Activated naive CD8-positive, alpha-beta T cell (primary cell): ENCODE measurements around the gene HMX3.

Experiments used
- H3K27ac Mint-ChIP-seq: one replicate; pipeline ENCODE4 v1.8.0; 2021; ENCODE audit warnings: mixed read lengths
- H3K27me3 Mint-ChIP-seq: one replicate; pipeline ENCODE4 v1.8.0; 2021; ENCODE audit warnings: mixed read lengths
- H3K36me3 Mint-ChIP-seq: one replicate; pipeline ENCODE4 v1.8.0; 2021; ENCODE audit warnings: mixed read lengths
- H3K4me1 Mint-ChIP-seq: one replicate; pipeline ENCODE4 v1.8.0; 2021; ENCODE audit warnings: low read depth, mixed read lengths
- H3K4me3 Mint-ChIP-seq: one replicate; pipeline ENCODE4 v1.8.0; 2021; ENCODE audit warnings: mild to moderate bottlenecking, mixed read lengths
- H3K9me3 Mint-ChIP-seq: one replicate; pipeline ENCODE4 v1.8.0; 2021; ENCODE audit warnings: low read depth, mixed read lengths

The HMX3 gene

DNA sequence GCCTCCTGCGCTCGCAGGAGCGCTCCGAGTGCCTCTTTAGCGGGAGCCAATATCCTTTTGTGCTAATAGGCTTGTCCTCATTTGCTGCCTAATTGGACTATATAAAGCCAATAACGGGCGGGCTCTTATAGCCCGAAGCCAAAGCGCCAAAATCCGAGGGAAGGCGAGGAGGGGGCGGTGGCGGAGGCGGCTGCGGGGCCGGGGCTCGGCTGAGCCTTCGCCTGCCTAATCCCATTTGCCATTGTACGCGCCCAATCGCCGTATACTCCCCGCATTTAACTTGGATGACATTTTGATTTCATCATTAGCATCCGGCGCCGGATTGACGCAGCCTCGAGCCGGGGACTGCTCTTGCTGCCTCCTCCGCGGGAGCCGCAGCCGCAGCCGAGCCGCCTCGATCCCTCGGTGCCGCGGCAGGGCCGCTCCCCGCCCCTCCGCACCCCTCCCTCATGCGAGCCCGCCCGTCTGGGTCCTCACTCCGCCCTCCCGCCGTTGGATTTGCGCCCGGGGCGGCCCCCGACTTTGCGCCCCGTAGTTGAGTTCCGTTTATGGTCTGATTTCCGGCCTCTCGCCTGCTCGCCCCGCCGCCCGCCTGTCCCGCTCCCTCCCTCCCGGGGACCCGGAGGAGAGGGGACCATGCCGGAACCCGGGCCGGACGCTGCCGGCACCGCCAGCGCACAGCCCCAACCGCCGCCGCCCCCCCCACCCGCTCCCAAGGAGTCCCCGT, at the start of gene HMX3:
TSS of gene HMX3 (plus strand) at position 556 of the 727 bp plus-strand sequence. CDS start at position 637, 81 bp downstream.
- peaks cover 45% of the 10 kb centered on the region for H3K4me1 Mint-ChIP-seq
- H3K27me3 Mint-ChIP-seq = peaks cover 48% of the 10 kb centered on the region
- no peaks in the 10 kb centered on the region for H3K36me3 Mint-ChIP-seq
- H3K27ac Mint-ChIP-seq = no peak within 1 kb of the TSS
- H3K4me3 Mint-ChIP-seq = peak within 1 kb of the TSS; percentile 84
- H3K9me3 Mint-ChIP-seq = no peaks in the 10 kb centered on the region

DNA sequence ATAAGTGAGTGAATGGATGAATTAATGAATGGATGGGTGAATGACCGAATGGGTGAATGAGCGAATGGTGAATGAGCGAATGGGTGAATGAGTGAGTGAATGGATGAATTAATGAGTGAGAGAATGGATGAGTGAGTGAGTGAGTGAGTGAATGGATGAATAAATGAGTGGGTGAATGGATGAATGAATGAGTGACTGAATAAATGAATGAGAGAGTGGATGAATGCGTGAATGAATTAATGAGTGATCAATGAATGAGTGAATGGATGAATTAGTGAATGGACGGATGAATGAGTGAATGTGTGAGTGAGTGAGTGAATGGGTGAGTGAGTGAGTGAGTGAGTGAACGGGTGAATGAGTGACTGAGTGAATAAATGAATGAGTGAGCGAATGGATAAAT, 49.5 kb upstream of the HMX3 start:
- peaks cover 3% of the 10 kb centered on the region for H3K4me1 Mint-ChIP-seq
- peaks cover 8% of the 10 kb centered on the region for H3K27me3 Mint-ChIP-seq
- no peaks in the 10 kb centered on the region for H3K9me3 Mint-ChIP-seq
- no peak overlapping the region for H3K27ac Mint-ChIP-seq
- no peak overlapping the region for H3K4me3 Mint-ChIP-seq
- H3K36me3 Mint-ChIP-seq = no peaks in the 10 kb centered on the region

DNA sequence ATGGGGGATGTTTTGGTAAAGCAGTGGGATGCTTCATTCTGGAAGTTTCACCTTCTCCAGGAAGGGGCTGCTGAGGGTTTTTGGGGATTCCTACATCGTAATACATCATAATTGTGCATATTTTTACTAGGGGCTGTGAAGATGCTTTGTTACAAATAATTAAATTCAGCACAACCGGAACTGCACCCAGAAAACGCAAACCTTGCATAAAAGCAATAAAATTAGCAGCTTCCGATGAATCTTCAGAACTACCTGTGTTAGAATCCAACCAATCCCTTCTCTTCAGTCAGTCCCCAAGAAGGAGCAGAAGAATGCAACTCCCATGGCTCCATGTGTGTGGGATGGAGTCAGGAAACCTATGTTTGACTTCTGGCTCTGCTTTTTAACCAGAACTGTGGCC, 48.4 kb upstream of the HMX3 start:
- no peak overlapping the region for H3K27ac Mint-ChIP-seq
- no peaks in the 10 kb centered on the region for H3K36me3 Mint-ChIP-seq
- no peaks in the 10 kb centered on the region for H3K9me3 Mint-ChIP-seq
- H3K27me3 Mint-ChIP-seq = peaks cover 10% of the 10 kb centered on the region
- peaks cover 3% of the 10 kb centered on the region for H3K4me1 Mint-ChIP-seq
- no peak overlapping the region for H3K4me3 Mint-ChIP-seq

DNA sequence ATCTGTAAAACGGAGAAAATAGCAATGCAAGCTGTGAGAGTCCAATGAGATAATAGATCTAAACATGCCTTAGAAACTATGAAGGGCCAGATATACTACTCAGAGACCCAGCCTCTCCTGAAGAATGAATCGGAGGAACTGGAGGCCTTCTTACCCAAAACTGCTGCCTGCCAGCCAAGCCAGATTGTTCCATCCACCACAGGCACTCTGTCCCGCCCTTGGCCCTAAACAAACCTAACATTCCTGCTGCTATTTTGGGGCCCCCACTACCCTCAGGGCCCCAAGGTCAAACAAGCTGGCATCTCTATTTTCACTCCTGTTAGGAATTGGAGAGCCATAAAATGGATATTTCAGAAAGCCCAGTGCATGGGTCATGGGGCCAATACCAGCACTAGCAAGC, 48.0 kb upstream of the HMX3 start:
- Mint-ChIP-seq H3K27me3 (peaks cover 8% of the 10 kb centered on the region), H3K9me3 (no peaks in the 10 kb centered on the region), H3K4me1 (peaks cover 3% of the 10 kb centered on the region), H3K36me3 (no peaks in the 10 kb centered on the region), H3K27ac (no peak overlapping the region), H3K4me3 (no peak overlapping the region)

DNA sequence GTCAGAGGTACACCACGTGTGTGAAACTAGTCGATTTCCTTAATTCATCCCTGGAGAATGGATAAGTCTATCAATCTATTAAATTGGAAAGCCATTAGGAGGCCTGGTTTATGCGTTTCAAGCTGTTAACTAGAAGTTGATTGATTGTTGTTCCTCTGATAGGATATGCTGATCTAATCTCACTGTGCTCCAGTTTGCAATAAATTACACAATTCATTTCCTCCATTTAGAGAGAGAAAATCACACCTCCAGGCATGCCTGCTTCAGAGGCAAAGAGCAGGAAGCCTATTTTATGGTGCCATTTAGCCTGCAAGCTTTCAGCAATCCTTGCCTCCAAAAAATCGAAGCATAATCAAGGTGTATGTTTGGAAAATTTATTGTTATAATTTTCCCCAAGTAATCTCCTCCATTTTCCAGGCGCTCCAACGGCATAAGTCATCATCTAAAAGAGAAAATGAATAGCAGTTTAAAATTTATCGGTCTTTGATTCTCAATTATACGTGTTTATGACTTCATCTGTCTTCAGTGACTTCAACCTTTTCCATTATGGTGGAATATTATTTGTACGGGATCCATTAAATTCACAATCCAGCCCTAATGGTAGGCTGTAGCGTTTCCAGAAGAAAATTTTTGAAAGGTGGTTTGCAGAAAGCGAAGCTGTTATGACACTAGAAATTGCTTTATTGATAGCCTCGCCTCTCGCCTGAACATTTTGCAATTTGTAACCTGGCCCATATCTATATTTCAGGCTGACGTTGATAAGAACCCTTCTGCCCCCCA, 42.9 kb upstream of the HMX3 start:
- Mint-ChIP-seq H3K36me3 (no peaks in the 10 kb centered on the region), H3K27me3 (peaks cover 8% of the 10 kb centered on the region), H3K4me1 (peaks cover 3% of the 10 kb centered on the region), H3K9me3 (no peaks in the 10 kb centered on the region), H3K27ac (no peak overlapping the region), H3K4me3 (no peak overlapping the region)

DNA sequence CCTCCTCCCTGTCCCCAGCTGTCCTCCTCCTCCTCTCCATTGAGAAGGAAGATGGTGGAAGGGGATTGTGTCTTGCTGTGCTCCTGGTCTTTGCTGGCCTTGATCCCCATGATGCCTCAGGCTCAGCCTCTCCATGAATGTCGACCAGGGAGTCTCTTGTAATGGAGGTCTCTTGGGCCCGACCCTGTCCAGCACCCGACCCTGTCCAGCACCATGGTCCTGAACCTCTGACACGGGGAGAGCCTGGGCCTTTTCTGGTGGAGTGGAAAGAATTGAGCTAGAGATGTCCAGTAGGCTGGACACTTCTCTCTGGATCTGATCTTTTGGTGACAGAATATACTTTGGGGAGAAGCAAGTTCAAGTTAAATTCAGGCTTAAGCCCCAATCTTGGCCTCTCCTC, 42.3 kb upstream of the HMX3 start:
- peaks cover 3% of the 10 kb centered on the region for H3K4me1 Mint-ChIP-seq
- peaks cover 8% of the 10 kb centered on the region for H3K27me3 Mint-ChIP-seq
- no peaks in the 10 kb centered on the region for H3K36me3 Mint-ChIP-seq

DNA sequence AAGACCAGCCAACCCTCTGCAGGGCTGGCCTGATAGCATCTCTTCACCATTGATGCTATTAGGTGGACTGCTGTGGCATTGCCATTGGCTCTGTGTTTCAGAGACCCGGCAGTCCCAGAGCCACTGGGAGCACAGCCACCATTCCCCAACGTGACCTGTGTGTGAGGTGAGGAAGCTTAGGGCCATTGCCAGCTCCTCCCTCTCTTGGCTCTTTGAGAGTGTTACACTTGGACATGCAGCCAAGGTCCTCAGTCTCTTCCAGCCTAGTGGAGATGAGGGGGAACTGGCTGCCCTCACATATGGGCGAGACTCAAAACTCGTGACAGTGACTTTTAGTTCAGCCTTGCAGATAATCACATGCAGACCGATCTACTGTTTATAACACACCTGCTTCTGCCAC, 39.3 kb upstream of the HMX3 start:
- Mint-ChIP-seq H3K9me3 (no peaks in the 10 kb centered on the region), H3K36me3 (no peaks in the 10 kb centered on the region), H3K27me3 (peaks cover 7% of the 10 kb centered on the region), H3K4me3 (no peak overlapping the region), H3K27ac (no peak overlapping the region), H3K4me1 (no peaks in the 10 kb centered on the region)

More for the DNA sequence above, 42.3 kb upstream of the HMX3 start:
- no peaks in the 10 kb centered on the region for H3K9me3 Mint-ChIP-seq
- H3K27ac Mint-ChIP-seq = no peak overlapping the region
- H3K4me3 Mint-ChIP-seq = no peak overlapping the region

DNA sequence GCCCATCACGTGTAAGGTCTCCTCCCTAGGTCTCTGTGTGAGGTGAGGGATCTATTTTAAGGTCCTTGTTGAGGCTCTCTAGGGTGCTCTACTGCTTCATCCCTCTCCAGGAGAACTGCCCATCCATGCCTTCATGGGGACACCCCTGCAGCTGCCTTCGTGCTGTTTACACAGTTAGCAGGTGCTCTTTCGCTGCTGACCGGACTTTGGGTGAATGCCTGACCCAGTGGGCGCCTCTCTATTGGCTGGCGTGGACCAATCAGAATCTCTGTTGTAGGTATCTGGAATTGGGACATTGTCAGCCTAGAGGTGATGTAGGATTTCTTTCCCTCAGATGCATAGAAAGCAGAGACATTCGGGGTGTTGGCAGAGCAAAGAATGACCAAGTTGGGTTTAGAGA, 38.7 kb upstream of the HMX3 start:
- Mint-ChIP-seq H3K27ac (no peak overlapping the region), H3K36me3 (no peaks in the 10 kb centered on the region), H3K27me3 (peaks cover 6% of the 10 kb centered on the region), H3K9me3 (no peaks in the 10 kb centered on the region), H3K4me3 (no peak overlapping the region), H3K4me1 (no peaks in the 10 kb centered on the region)

DNA sequence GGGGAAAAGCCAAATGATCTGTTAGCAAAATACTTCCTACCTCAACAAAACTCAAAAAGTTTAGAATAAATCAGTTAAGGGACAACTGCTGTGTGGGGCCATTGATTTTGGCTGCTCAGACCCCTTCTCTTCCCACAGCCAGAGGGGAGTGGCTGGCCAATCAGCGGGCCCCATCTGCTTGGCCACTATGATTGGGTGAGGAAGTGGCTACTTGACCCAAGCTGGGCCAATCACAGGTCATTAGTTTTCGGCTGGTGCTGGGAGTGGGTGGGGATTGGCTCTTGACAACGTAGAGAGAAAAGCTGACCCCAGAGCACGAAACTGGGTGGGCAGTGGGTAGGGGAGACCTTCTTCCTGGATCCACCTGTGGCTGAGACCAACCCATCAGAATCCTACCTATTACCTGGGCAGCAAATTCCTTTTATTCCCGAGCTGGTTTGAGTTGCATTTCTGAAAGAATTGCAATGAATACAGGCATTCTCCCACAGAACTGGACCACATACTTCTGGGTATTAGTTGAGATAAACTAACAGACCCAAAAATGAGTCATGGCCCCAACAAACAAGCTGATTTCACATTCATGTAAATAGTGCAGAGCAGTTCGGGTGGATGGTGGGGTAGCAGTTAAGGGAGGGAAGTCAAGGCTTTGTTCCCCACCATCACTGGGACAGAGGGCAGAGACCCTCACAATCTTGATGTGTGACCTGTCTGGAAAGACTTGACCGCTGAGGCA, 35.6 kb upstream of the HMX3 start:
- H3K4me3 Mint-ChIP-seq = no peak overlapping the region
- H3K27me3 Mint-ChIP-seq = peaks cover 5% of the 10 kb centered on the region
- no peaks in the 10 kb centered on the region for H3K36me3 Mint-ChIP-seq
- H3K27ac Mint-ChIP-seq = no peak overlapping the region
- no peaks in the 10 kb centered on the region for H3K9me3 Mint-ChIP-seq
- H3K4me1 Mint-ChIP-seq = no peaks in the 10 kb centered on the region

DNA sequence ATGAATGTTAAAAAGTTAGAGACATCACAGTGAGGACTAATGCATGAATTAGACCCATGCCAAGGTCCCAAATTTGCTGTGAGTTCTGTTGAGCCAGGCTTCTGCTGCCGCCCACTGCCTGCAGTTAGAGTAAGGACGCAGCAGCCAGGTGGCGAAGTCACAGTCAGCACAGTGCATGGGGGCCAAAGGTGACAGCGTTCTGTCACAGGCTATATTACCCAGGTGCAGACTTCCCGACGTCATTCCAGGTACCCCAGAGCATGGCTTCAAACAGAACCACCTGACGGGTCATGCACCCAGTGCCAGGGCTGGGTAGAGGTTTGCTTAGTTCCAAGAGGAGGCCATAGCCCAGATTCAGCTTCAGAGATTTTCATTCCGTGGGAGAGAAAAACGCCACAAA, 33.9 kb upstream of the HMX3 start:
- no peaks in the 10 kb centered on the region for H3K9me3 Mint-ChIP-seq
- H3K27me3 Mint-ChIP-seq = peaks cover 7% of the 10 kb centered on the region
- H3K4me3 Mint-ChIP-seq = no peak overlapping the region
- H3K36me3 Mint-ChIP-seq = no peaks in the 10 kb centered on the region
- no peaks in the 10 kb centered on the region for H3K4me1 Mint-ChIP-seq
- H3K27ac Mint-ChIP-seq = no peak overlapping the region

DNA sequence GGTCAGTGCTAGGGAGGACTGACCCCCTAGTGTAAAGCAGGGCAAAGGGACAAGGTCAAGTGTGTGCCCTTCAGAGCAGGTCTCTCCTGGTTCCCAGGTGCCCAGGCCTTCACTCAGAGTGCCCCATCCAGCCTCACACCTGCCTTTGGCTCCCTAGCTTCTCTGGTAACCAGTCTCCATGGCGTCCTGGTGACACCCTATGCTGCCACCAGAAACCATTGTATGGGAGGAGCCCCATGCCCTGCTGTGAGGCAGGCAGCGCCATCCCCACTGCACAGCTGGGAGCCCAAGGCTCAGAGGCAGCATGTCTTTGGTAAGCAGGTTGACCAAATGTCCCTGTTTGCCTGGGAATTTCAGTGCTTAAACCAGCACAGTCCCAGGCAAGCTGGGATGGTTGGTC, 33.1 kb upstream of the HMX3 start:
- H3K9me3 Mint-ChIP-seq = no peaks in the 10 kb centered on the region
- H3K36me3 Mint-ChIP-seq = no peaks in the 10 kb centered on the region
- no peak overlapping the region for H3K4me3 Mint-ChIP-seq
- no peaks in the 10 kb centered on the region for H3K4me1 Mint-ChIP-seq
- H3K27me3 Mint-ChIP-seq = peaks cover 7% of the 10 kb centered on the region
- no peak overlapping the region for H3K27ac Mint-ChIP-seq

DNA sequence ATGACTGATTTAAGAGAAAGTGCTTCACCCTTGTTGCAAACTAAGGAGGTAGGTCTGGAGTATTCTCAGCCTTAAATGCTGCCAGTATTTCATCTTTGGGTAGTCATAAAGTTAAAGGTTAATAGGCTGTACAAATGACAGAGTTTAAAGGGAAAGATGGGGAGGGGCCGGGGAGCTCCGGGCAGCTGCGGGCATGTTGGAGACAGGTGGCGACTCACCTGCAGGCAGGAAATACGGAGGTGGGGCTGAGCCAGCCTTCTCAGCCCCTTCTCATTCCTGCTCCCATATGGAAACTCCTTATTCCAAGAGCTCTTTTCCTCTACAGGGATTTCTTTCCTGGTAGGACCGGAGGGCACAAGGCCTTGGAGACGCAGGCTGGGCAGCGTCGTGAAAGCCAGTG, 31.8 kb upstream of the HMX3 start:
- H3K27me3 Mint-ChIP-seq = peaks cover 7% of the 10 kb centered on the region

DNA sequence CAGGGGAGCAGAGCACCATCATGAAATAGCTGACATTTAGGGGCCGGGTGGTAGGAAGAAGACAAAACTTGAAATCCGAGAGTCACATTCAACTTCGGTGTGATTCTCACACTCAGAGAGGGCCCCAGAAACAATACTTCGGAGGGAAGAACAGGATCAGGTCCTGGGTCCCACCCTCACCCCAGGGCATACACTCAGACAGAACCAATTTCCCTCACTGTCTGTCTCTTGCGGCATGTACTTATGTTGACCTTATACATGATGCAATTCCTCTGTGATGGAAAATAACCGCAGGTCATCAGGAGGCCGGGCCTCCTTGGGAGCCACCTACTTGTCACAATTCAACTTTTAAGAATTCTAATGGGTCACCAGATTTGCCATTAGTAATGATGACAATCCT, 26.3 kb upstream of the HMX3 start:
- Mint-ChIP-seq H3K4me1 (no peaks in the 10 kb centered on the region), H3K4me3 (no peak overlapping the region), H3K9me3 (no peaks in the 10 kb centered on the region), H3K27me3 (peaks cover 9% of the 10 kb centered on the region), H3K36me3 (no peaks in the 10 kb centered on the region), H3K27ac (no peak overlapping the region)

More for the DNA sequence above, 31.8 kb upstream of the HMX3 start:
- H3K36me3 Mint-ChIP-seq = no peaks in the 10 kb centered on the region
- no peak overlapping the region for H3K27ac Mint-ChIP-seq
- no peaks in the 10 kb centered on the region for H3K4me1 Mint-ChIP-seq
- no peak overlapping the region for H3K4me3 Mint-ChIP-seq
- no peaks in the 10 kb centered on the region for H3K9me3 Mint-ChIP-seq

DNA sequence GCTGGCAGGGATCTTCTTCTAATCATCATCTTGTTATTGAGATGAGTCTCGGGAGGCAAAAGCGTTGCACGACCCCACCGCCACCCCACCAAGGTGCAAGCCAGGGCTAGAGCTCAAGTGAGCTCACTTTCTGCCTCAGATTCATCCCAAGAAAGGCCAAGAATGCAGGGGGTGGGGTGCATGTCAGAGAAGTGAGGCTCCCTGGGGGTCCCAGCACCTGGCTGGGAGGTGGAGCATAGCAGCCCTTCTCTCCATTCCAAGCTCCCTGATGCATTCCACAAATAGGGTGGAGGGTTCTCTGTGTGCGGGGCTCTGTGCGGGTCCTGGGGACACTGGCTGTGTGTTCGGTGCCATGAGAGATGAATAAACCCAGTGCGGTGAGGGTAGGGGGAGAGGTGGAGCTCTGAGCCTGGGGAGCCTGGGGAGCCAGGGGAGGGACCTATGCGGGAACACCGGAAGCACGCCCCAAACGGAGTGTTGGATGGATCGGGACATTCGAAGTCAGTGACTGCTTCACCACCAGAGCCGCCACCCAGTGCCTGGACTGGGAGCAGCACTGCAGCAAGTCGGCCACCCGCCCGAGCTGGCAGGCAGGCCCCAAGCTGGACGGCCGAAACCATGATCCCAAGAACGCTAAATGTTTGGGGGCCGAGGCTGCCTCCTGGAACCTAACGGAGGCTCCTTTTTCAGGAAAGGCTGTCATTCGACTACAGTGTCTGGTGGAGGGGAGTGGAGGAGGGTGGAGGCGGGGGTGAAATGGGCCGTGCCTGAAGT, 17.9 kb upstream of the HMX3 start:
- Mint-ChIP-seq H3K36me3 (no peaks in the 10 kb centered on the region), H3K27me3 (peaks cover 19% of the 10 kb centered on the region), H3K4me3 (no peak overlapping the region), H3K4me1 (no peaks in the 10 kb centered on the region), H3K9me3 (no peaks in the 10 kb centered on the region), H3K27ac (no peak overlapping the region)
